GM19468 (cell line): ENCODE results near the gene CLTA.
"Not testable (repeated sequence)": the region's sequence is repeated elsewhere in the genome, so short reads cannot be mapped to it uniquely, and the experiment has no call there.

Source experiments
- ATAC-seq: cut with Tn5 transposase; IDR thresholded peaks from one replicate; pipeline ENCODE4 v1.9.1; 2021; ENCODE audit warnings: mild to moderate bottlenecking, moderate library complexity, moderate number of reproducible peaks; ENCODE audit not compliant: unreplicated experiment; ENCODE audit errors: extremely low read depth

CLTA gene

DNA sequence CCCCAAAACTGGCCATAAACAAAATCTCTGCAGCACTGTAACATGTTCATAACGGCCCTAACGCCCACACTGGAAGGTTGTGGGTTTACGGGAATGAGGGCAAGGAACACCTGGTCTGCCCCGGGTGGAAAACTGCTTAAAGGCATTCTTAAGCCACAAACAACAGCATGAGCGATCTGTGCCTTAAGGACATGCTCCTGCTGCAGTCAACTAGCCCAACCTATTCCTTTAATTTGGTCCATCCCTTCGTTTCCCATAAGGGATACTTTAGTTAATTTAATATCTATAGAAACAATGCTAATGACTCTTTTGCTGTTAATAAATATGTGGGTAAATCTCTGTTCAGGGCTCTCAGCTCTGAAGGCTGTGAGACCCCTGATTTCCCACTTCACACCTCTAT lies 10.5 kb upstream of the CLTA start:
- ATAC-seq, result not testable (repeated sequence)

DNA sequence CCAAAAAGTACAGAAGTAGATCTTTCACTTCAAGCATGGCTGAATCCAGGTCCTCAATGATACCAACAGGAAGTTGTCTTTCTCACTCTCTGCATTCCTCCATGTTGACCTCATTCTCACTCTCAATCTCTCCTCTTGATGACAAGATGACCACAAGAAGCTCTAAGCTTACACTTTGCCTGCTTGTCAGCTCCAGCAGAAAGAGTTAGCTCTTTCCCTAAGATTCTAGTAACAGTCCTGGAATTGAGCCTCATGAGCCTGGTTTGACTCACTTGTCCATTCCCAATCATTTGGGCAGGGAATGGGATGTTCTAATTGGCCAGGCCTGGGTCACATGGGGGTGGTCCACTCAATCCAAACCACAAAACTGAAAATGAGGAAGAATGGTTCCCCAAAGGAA lies 3.3 kb upstream of the CLTA start:
- ATAC-seq, result no peak

GRCh38 chr9:36188212-36188611 lies 2.5 kb upstream of the CLTA start:
- no peak for ATAC-seq

GRCh38 chr9:36189976-36190375 lies 745 bp upstream of the CLTA start:
- ATAC-seq, result no peak

- ATAC-seq, result no peak
Observed at GRCh38 chr9:36191290-36191645, 547 bp downstream of the CLTA start.

GRCh38 chr9:36191686-36192085 lies 965 bp downstream of the CLTA start:
- no peak for ATAC-seq

DNA sequence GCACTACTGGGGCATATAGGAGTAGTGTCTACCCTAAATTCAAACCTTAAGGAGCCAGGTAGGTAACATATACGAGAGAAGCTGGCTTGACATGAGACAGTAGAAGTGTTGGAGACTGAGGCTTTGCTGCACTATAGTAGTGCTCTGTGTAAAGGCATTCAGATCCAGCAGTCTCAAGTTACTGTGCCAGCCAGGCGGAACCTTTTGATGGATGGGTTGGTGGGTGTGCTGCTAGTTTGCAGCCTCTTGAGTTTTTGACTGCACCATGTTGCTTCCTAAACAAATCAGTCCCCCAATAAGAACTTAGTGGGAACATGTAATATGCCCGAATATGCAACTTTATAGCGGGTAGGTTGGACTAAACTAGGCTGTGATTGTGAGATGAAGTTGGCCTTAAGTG lies 1.5 kb downstream of the CLTA start:
- ATAC-seq, result no peak

GRCh38 chr9:36193023-36193422 lies 2.3 kb downstream of the CLTA start:
- no peak for ATAC-seq

- no peak for ATAC-seq
Observed at GRCh38 chr9:36194326-36195000, 3.7 kb downstream of the CLTA start.

DNA sequence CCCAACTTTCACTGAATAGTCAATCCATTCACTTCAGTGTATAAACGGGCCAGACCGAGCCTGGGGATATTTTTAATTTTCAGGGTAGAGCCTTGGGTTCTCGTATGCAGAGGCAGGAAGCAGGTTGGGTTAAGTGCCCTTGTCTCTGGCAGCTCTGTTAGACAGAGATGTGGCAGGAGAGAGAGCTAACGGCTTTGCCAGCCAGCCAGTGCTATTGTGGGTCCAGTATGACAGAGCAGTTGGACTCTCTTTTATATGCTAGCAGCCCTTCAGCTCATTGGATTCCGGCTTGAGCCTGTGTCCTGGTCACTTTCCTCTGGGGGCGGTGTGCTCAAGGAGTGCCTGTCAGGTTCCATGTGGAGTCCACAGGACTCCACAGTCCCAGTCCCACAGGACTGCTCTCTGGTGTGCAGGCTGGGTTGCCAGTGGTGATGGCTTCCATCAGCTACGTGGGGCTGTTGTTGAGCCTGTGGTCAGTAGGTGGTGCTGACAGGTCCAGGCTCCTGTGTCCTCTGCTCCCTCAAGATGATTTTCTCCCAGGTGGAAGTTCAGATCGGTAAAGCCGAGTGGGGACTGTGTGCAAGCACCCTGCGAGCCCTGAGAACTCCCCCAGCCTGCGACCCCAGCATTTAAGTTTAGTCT lies 14.3 kb downstream of the CLTA start:
- no peak for ATAC-seq

DNA sequence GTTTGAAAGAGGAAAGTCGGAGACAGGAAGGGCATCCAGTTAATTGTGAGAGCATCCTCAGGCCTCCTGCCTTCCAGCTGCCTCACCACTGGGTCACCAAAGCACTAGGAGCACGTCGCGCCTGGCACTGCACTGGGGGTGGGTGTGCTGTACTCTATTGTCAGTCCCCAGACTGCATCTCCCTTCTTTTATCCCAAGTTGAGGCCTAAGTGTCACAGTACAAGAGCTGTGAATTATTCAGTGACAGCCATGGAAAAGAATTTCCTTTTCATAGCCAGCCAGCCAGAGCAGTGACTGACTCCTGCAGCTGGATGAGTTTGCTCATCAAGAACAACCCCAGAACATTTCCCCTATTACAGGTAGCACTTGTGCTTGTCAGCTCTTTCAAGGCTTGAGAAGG lies 16.3 kb downstream of the CLTA start:
- no peak for ATAC-seq

DNA sequence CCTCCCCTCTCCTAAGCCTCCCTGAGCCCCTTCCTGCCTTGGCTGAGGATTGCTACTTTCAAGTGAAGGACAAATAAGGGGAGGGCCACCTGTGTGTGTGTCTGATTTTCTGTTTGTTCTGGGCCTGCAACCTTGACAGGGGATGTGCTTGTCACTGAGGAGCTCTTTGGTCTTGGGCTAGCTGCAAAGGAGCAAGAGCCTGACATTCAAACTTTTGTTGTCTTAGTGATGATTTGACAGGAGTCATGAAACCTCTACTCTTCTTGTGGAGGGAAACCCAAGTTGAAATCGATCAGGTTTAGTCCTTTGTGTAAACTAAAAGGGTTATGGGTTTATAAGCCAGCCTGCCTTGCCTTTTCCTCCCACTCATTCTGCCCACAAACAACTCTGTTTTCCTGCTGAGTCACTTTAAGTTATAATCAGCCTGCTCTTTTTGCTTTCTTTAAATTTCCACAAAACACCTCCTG lies 16.9 kb downstream of the CLTA start:
- ATAC-seq, result no peak

- ATAC-seq, result no peak
Observed at GRCh38 chr9:36208521-36209253, 18.0 kb downstream of the CLTA start.

GRCh38 chr9:36210722-36211121 lies 20.0 kb downstream of the CLTA start:
- no peak for ATAC-seq

DNA sequence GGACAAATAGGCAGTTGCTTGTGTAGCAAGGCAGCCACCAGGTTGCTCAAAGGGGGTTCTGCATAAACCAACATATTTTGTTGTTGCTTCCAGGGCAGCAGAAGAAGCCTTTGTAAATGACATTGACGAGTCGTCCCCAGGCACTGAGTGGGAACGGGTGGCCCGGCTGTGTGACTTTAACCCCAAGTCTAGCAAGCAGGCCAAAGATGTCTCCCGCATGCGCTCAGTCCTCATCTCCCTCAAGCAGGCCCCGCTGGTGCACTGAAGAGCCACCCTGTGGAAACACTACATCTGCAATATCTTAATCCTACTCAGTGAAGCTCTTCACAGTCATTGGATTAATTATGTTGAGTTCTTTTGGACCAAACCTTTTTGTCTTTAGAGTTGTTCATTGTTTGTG lies 20.8 kb downstream of the CLTA start:
- no peak for ATAC-seq

- no peak for ATAC-seq
Observed at GRCh38 chr9:36213387-36213786, 22.7 kb downstream of the CLTA start.

GRCh38 chr9:36213989-36214388 lies 23.3 kb downstream of the CLTA start:
- no peak for ATAC-seq

- ATAC-seq, result no peak
Observed at GRCh38 chr9:36214571-36214970, 23.9 kb downstream of the CLTA start.

GRCh38 chr9:36217256-36217968 lies 26.7 kb downstream of the CLTA start:
- ATAC-seq, result no peak

DNA sequence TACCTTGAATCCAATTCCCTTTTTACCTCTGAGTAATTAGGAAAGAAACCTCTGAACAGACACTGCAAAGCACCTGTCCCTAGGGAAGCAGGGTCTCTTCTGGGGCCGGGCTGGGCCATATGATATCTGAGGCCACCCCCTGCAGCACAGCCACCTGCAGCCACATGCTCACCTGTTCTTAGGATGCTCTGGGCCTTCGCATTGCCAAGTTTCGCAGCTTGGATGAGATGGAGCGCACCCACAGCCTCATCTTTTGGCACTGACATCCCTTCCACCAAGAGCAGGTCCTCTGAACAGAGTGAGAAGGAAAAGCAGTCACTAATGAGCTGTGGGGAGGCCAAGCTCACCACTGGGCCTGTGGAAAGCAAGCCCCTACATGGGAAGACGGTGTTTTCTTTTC lies 27.3 kb downstream of the CLTA start:
- ATAC-seq, result no peak

GRCh38 chr9:36218411-36218901 lies 27.7 kb downstream of the CLTA start:
- no peak for ATAC-seq
